ENCODE measurements around the gene HHIPL1. TPM values are rescaled to one million over a fixed set of nuclear protein-coding genes. Genes with fewer than 3 reads are reported as not detected.

HHIPL1 gene
- total RNA-seq, 3 donors from 2014 or later (not counting 1 experiment from before 2014, with no cell fraction given): not detected

DNA sequence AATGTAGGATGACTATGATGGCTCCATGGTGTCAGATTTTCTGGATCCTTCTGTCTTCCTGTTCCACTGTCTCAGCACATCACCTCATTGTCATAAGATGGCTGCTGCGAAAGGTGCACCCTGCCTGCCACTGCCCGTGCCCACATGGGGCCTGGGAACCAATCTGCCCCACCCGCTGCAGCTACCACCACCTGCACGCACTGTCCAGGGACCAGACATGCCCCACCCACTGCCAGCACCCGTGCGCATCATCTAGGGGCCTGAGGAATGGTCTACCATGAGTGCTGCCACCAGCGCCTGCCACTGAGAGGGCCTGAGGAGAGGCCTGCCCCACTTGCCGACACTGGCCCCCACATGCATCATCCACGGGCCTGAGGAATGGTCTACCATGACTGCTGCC, 63.0 kb downstream of the HHIPL1 start:
- ATAC-seq: no peak
- Histone ChIP-seq H3K4me1 (ENCODE audit: control insufficient read depth, insufficient read depth, low read length) (no peaks in the 10 kb centered on the region), H3K27ac (ENCODE audit: low read length) (no peak overlapping the region), H3K9me3 (ENCODE audit: control insufficient read depth, insufficient read depth, low read length) (peaks cover 10% of the 10 kb centered on the region), H3K4me3 (ENCODE audit: low read length) (no peak overlapping the region), H3K27me3 (ENCODE audit: control insufficient read depth, insufficient read depth, low read length) (no peaks in the 10 kb centered on the region), H3K36me3 (ENCODE audit: control insufficient read depth, insufficient read depth, low read length) (no peaks in the 10 kb centered on the region)
- Mint-ChIP-seq H3K27ac (no peak overlapping the region), H3K27me3 (ENCODE audit: low read depth in 2 of 2) (peaks cover 9 to 24% of the 10 kb centered on the region in 2 donors), H3K4me1 (no peaks in the 10 kb centered on the region), H3K9me3 (peaks cover 6 to 7% of the 10 kb centered on the region in 2 donors), H3K4me3 (no peak overlapping the region), H3K36me3 (peaks cover 17% of the 10 kb centered on the region)
- no peak for TF ChIP-seq CTCF (IDR thresholded peaks at IDR 0.05)
- no peak for DNase-seq
- intact Hi-C loops (cut with micrococcal nuclease): no loop called here
- 92% methylated on average over 9 of the region's 9 CpGs for WGBS (ENCODE audit: insufficient coverage)

GRCh38 chr14:99708449-99708848, 63.5 kb downstream of the HHIPL1 start:
- no peak overlapping the region for H3K27ac ChIP-seq (ENCODE audit: low read length)
- intact Hi-C loops (cut with micrococcal nuclease): no loop called here
- no peak overlapping the region for H3K27ac Mint-ChIP-seq
- H3K9me3 ChIP-seq (ENCODE audit: control insufficient read depth, insufficient read depth, low read length): peaks cover 4% of the 10 kb centered on the region
- 80% methylated on average over 7 of the region's 7 CpGs for WGBS (ENCODE audit: insufficient coverage)
- peaks cover 4 to 20% of the 10 kb centered on the region in 2 donors for H3K27me3 Mint-ChIP-seq (ENCODE audit: low read depth in 2 of 2)
- no peaks in the 10 kb centered on the region for H3K4me1 Mint-ChIP-seq
- DNase-seq: no peak
- H3K4me3 ChIP-seq (ENCODE audit: low read length): no peak overlapping the region
- H3K4me1 ChIP-seq (ENCODE audit: control insufficient read depth, insufficient read depth, low read length): no peaks in the 10 kb centered on the region
- no peaks in the 10 kb centered on the region for H3K27me3 ChIP-seq (ENCODE audit: control insufficient read depth, insufficient read depth, low read length)
- no peak for TF ChIP-seq CTCF (IDR thresholded peaks at IDR 0.05)
- peaks cover 11% of the 10 kb centered on the region for H3K36me3 Mint-ChIP-seq
- no peak for ATAC-seq
- H3K4me3 Mint-ChIP-seq: no peak overlapping the region
- H3K9me3 Mint-ChIP-seq: peaks cover 2% of the 10 kb centered on the region in 2 donors
- H3K36me3 ChIP-seq (ENCODE audit: control insufficient read depth, insufficient read depth, low read length): no peaks in the 10 kb centered on the region

DNA sequence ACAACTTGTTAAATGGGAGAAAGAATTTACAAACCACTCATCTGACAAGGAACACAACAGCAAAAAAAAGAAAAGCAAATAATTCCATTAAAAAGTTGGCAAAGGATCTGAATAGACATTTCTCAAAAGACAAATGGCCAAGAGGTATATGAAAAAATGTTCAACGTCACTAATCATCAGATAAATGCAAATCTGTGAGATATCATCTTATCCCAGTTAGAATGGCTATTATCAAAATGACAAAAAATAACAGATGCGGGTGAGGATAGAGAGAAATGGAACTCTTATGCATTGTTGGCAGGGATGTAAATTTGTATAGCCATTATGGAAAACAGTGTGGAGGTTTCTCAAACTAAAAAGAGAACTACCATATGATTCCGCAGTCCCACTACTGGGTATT, 69.0 kb downstream of the HHIPL1 start:
- H3K4me3 Mint-ChIP-seq: no peak overlapping the region
- Histone ChIP-seq H3K4me3 (ENCODE audit: low read length) (no peak overlapping the region), H3K36me3 (ENCODE audit: control insufficient read depth, insufficient read depth, low read length) (no peaks in the 10 kb centered on the region), H3K27me3 (ENCODE audit: control insufficient read depth, insufficient read depth, low read length) (no peaks in the 10 kb centered on the region), H3K9me3 (ENCODE audit: control insufficient read depth, insufficient read depth, low read length) (no peaks in the 10 kb centered on the region), H3K4me1 (ENCODE audit: control insufficient read depth, insufficient read depth, low read length) (no peaks in the 10 kb centered on the region), H3K27ac (ENCODE audit: low read length) (no peak overlapping the region)
- H3K4me1 Mint-ChIP-seq: no peaks in the 10 kb centered on the region
- no peaks in the 10 kb centered on the region for H3K9me3 Mint-ChIP-seq
- H3K27ac Mint-ChIP-seq: no peak overlapping the region
- peaks cover 0 to 25% of the 10 kb centered on the region in 2 donors for H3K27me3 Mint-ChIP-seq (ENCODE audit: low read depth in 2 of 2)
- ATAC-seq (no peak), DNase-seq (no peak)
- no peak for TF ChIP-seq CTCF (IDR thresholded peaks at IDR 0.05)
- intact Hi-C loops (cut with micrococcal nuclease): no loop called here
- no peaks in the 10 kb centered on the region for H3K36me3 Mint-ChIP-seq
- 100% methylated on average over 1 of the region's 3 CpGs for WGBS (ENCODE audit: insufficient coverage)

- no peak for TF ChIP-seq CTCF (IDR thresholded peaks at IDR 0.05)
- Histone ChIP-seq H3K27me3 (ENCODE audit: control insufficient read depth, insufficient read depth, low read length) (no peaks in the 10 kb centered on the region), H3K4me1 (ENCODE audit: control insufficient read depth, insufficient read depth, low read length) (no peaks in the 10 kb centered on the region), H3K9me3 (ENCODE audit: control insufficient read depth, insufficient read depth, low read length) (no peaks in the 10 kb centered on the region), H3K27ac (ENCODE audit: low read length) (no peak overlapping the region), H3K36me3 (ENCODE audit: control insufficient read depth, insufficient read depth, low read length) (no peaks in the 10 kb centered on the region), H3K4me3 (ENCODE audit: low read length) (no peak overlapping the region)
- 59% methylated on average over 24 of the region's 24 CpGs for WGBS (ENCODE audit: insufficient coverage)
- Mint-ChIP-seq H3K4me3 (no peak overlapping the region), H3K27me3 (ENCODE audit: low read depth in 2 of 2) (peaks cover 0 to 25% of the 10 kb centered on the region in 2 donors), H3K27ac (no peak overlapping the region), H3K4me1 (no peaks in the 10 kb centered on the region), H3K9me3 (no peaks in the 10 kb centered on the region), H3K36me3 (no peaks in the 10 kb centered on the region)
- intact Hi-C loops (cut with micrococcal nuclease): no loop called here
- DNase-seq (no peak), ATAC-seq (no peak)
Measured at GRCh38 chr14:99715266-99716000, 70.5 kb downstream of the HHIPL1 start.

Measured in natural killer cell (primary cell).